GM03348 (cell line): ENCODE results near the gene AZI2.

Source experiments
- DNase-seq: peaks from one replicate; pipeline ENCODE4 v3.0.0; 2012; ENCODE audit warnings: low spot score

AZI2 gene

GRCh38 chr3:28348629-28349468 is at the start of gene AZI2, which contains the start of gene ZCWPW2:
TSS of gene AZI2 (minus strand) at chr3:28348824. CDS start at chr3:28340617, 8,207 bp downstream.
TSS of gene ZCWPW2 (plus strand) at chr3:28348721. CDS start at chr3:28413069, 64,348 bp downstream.
- peak; percentile 93 for DNase-seq

GRCh38 chr3:28388978-28389377 is 40.4 kb upstream of the AZI2 start:
- no peak for DNase-seq

GRCh38 chr3:28386049-28386448 is 37.4 kb upstream of the AZI2 start:
- DNase-seq = no peak

GRCh38 chr3:28376424-28376823 is 27.8 kb upstream of the AZI2 start:
- peak; percentile 32 for DNase-seq

- peak; percentile 13 for DNase-seq
Measured at GRCh38 chr3:28349469-28350000, 911 bp upstream of the AZI2 start.

- DNase-seq = peak; percentile 88
Measured at GRCh38 chr3:28348265-28348628, 377 bp downstream of the AZI2 start.

GRCh38 chr3:28347374-28348264 is 1.0 kb downstream of the AZI2 start:
- peak; percentile 26 for DNase-seq

- no peak for DNase-seq
Measured at GRCh38 chr3:28345690-28346089, 2.9 kb downstream of the AZI2 start.

- DNase-seq = no peak
Measured at GRCh38 chr3:28343144-28343543, 5.5 kb downstream of the AZI2 start.

- DNase-seq = no peak
Measured at GRCh38 chr3:28337230-28337629, 11.4 kb downstream of the AZI2 start.

- no peak for DNase-seq
Measured at GRCh38 chr3:28335246-28335645, 13.4 kb downstream of the AZI2 start.

GRCh38 chr3:28334552-28334951 is 14.1 kb downstream of the AZI2 start:
- DNase-seq = no peak

- no peak for DNase-seq
Measured at GRCh38 chr3:28328188-28329151, 20.2 kb downstream of the AZI2 start.

GRCh38 chr3:28326458-28326926 is 22.1 kb downstream of the AZI2 start:
- no peak for DNase-seq

GRCh38 chr3:28322464-28322863 is 26.2 kb downstream of the AZI2 start:
- peak; percentile 9 for DNase-seq

- DNase-seq = no peak
Measured at GRCh38 chr3:28320981-28321380, 27.6 kb downstream of the AZI2 start.

GRCh38 chr3:28317438-28318022 is 31.1 kb downstream of the AZI2 start:
- DNase-seq = peak; percentile 43

- DNase-seq = no peak
Measured at GRCh38 chr3:28316226-28316625, 32.4 kb downstream of the AZI2 start.

- no peak for DNase-seq
Measured at GRCh38 chr3:28315711-28316110, 32.9 kb downstream of the AZI2 start.

GRCh38 chr3:28308196-28308595 is 40.4 kb downstream of the AZI2 start:
- DNase-seq = no peak

- DNase-seq = no peak
Measured at GRCh38 chr3:28301688-28302087, 46.9 kb downstream of the AZI2 start.
